ENCODE results near the gene HIVEP3.

Gene HIVEP3

GRCh38 chr1:41504114-41505035, 414.3 kb downstream of the HIVEP3 start:
- no peak for FAIRE-seq

GRCh38 chr1:41503538-41504113, 415.1 kb downstream of the HIVEP3 start:
- no peak for FAIRE-seq

DNA sequence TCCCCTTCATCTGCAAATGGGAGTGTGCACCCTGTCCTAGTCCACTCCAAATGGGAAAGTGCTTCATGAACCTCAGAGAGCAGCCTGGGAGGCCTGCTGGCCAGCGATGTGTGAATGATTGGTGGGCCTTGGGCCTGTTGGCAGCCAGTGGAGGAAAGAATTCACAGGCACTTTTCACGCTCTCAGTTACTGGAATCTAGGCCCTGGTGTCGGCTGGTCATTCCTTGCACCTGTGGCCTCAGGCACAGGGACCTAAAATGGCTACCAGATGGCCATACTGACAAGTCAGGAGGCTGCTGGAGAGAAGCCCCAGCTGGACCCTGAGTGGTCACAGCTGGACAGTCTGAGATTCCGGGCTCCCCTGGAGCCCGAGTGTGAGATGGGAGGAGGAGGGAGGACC, 415.8 kb downstream of the HIVEP3 start:
- no peak for FAIRE-seq

DNA sequence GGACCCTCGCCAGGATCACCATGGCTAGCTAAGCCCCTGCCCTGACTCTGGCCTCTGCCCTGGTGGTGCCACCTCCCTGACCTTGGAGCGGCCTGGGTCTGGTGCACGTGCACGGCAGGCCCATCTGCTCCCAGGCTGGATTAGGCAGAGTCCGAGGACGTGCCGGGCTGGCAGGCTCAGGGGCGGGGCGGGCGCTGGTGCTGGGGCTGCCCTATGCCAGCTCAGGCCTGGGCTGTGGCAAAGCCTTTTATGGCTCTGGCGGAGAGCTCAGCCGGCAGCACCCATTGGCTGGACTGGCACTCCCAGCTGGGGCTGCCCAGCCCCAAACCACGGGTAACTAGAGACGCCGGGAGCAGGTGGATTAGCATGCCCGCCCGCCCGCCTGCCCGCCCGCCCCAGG, 417.1 kb downstream of the HIVEP3 start:
- no peak for FAIRE-seq

- FAIRE-seq = no peak
Measured at GRCh38 chr1:41500781-41501518, 417.8 kb downstream of the HIVEP3 start.

DNA sequence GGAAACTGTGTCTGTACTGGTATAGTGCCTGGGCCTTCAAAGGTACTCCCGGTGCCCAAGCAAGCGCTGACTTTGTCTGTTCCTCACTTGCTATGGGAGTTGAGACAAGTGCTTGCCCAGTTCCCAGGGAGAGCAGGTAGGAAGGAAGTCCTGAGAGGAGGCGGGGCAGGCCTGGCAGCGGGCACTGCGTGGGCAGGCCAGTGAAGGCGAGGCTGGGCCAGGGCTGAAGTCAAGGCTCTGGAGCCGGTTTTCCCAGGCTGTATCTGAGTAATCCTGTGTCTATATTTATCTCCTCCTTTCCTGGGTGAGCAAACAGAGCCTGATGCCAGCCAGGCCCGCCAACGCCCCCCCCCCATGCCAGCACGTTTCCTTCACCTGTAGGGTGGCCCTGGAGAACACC, 418.3 kb downstream of the HIVEP3 start:
- FAIRE-seq = no peak

DNA sequence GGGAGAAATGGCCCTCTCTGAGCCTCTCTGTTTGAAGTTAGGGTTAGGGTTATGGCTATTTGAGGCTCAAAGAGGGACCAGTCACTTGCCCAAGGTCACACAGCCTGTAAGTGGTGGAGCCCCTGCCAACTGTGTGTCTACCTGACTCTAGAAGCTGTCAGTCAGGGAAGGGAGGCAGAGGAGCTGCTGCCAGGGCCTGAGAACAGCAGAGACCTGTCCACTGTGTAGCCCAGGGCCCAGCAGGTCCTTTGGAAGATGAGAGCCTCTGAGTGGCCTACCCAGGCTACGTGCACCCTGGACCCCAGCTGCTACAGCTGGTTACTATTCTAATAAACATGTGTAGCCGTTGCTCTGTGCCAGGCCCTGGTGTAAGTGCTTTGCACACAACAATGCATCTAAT, 419.1 kb downstream of the HIVEP3 start:
- FAIRE-seq = no peak

DNA sequence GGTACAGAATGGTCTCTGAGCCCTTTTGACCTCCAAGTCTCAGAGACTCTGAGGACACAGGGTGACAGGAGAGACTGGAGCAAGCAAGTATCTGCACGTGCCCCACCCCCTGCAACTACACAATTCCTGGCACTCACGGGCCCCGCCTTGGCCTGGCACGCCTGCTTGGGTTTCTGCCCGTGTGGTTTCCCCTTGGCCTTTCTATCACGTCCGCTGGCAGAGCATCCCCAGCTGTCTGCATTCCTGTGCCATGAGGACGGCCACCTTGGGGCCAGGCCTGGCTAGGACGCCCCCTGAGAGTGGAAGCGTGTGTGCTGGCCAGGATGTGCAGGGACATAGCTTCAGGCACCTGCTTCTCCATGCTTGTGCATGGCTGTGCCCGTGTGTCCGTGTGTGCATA, 419.9 kb downstream of the HIVEP3 start:
- FAIRE-seq = no peak

DNA sequence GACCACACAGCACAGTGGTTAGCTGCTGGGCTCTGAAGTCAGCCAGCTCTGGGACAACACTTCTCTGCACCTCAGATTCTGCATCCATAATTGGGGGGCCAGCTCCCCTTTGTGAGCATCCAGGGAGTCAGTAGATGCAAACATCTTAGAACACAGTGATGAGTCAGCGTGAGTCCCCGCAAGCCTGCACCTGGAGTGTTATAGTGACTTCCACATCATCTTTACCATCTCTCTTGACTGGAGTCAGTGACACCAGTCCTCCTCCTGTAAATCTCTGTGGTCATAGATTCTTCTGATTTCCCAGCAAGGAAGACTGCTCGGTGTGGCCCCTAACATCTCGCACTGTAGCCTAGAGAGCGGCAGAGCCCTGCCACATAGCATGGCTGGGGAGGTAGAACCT, 420.3 kb downstream of the HIVEP3 start:
- no peak for FAIRE-seq

- no peak for FAIRE-seq
Measured at GRCh38 chr1:41497461-41498030, 421.2 kb downstream of the HIVEP3 start.

- FAIRE-seq = no peak
Measured at GRCh38 chr1:41497056-41497440, 421.7 kb downstream of the HIVEP3 start.

GRCh38 chr1:41496080-41497055, 422.4 kb downstream of the HIVEP3 start:
- no peak for FAIRE-seq

- FAIRE-seq = no peak
Measured at GRCh38 chr1:41495210-41495948, 423.3 kb downstream of the HIVEP3 start.

DNA sequence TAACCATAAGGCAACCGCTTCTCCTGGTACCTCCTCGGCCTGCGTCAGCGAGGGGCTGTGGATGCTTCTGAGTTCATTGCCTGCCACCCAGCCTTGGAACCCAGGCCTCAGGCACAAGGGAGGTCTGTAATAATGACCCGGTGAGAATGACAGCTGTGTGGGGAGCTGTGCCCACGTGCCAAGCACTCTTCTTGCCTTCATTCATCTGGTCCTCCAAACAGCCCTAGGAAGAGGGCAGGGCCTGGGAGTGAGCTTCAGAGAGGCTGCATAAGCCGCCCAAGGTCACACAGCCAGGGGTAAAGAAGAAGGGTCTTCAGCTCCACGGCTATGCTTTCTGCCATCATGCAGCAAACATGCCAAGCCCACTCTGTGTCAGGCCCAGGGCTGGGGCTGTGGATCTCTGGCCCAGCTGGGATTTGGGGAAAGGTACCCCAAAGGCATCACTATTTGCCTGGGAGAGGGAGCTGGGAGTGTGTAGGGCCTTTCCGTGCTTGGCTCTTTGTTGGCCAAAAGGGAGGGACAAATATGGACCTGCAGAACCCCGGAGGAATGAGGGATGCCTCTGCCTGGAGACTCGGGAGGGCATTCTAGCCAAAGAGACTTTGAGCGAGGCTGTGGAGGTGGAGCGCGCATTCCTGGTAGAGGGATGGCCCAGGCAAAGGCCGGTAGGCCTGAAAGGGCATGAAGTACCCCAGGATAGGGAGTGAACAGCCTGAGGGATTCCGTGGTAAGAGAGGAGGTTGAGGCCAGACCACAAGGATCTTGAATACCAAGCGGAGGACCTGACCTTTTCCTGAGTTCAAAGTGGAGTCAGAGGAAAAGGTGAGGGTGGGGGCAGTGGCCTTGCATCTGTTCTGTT, 424.1 kb downstream of the HIVEP3 start:
- no peak for FAIRE-seq

- no peak for FAIRE-seq
Measured at GRCh38 chr1:41493626-41494350, 424.9 kb downstream of the HIVEP3 start.

DNA sequence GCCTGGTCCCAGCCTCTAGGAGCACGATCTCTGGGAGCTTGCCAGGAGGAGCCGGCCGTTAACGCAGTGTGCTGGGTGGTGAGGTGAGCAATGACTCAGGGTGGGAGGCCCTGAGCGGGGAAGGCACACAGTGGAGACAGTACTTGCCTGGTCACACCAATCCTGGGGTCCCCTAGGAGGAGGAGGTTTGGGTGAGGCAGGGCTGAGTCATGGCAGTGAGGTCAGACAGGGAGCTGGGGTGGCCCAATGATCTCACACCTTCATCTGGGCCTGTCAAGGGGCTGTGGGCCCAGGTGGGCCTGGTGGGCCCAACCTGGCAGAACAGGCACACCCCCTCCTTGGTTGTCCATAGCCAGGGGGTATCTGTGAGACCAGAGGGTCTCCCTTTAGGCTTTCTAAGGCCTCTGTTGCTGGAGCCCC, 425.6 kb downstream of the HIVEP3 start:
- no peak for FAIRE-seq

- FAIRE-seq = no peak
Measured at GRCh38 chr1:41492341-41492848, 426.3 kb downstream of the HIVEP3 start.

GRCh38 chr1:41490911-41491310, 427.8 kb downstream of the HIVEP3 start:
- no peak for FAIRE-seq

DNA sequence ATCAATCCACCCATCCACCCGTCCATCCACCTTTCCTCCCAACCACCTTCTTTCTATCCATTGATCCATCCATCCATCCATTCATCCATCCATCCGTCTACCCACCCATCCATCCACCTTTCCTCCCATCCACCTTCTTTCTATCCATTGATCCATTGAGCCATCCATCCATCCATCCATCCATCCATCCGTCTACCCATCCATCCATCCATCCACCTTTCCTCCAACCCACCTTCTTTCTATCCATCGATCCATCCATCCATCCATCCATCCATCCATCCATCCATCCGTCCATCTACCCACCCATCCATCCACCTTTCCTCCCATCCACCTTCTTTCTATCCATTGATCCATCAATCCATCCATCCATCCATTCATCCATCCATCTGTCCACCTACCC, 429.2 kb downstream of the HIVEP3 start:
- FAIRE-seq = no peak

Measured in A204.1 (cell line).